GM21367 (cell line): ENCODE data around the gene GUCA2A.

Experiments used
- ATAC-seq: cut with Tn5 transposase; IDR thresholded peaks from one replicate; pipeline ENCODE4 v1.9.1; 2021; ENCODE audit not compliant: unreplicated experiment

GUCA2A gene

GRCh38 chr1:42155362-42155761 is 9.2 kb downstream of the GUCA2A start:
- no peak for ATAC-seq

GRCh38 chr1:42154685-42155084 is 9.9 kb downstream of the GUCA2A start:
- ATAC-seq, result no peak

- ATAC-seq, result no peak
These were observed 10.9 kb downstream of the GUCA2A start for GRCh38 chr1:42153624-42154023.

- ATAC-seq, result no peak
These were observed 11.5 kb downstream of the GUCA2A start, which contains the start of gene GUCA2B for GRCh38 chr1:42152907-42153600. Gene GUCA2B (plus strand): TSS chr1:42153410. CDS start chr1:42153451, 41 bp downstream.

GRCh38 chr1:42152119-42152518 is 12.4 kb downstream of the GUCA2A start:
- no peak for ATAC-seq

GRCh38 chr1:42150651-42151050 is 13.9 kb downstream of the GUCA2A start:
- no peak for ATAC-seq

GRCh38 chr1:42148166-42148565 is 16.4 kb downstream of the GUCA2A start:
- no peak for ATAC-seq

DNA sequence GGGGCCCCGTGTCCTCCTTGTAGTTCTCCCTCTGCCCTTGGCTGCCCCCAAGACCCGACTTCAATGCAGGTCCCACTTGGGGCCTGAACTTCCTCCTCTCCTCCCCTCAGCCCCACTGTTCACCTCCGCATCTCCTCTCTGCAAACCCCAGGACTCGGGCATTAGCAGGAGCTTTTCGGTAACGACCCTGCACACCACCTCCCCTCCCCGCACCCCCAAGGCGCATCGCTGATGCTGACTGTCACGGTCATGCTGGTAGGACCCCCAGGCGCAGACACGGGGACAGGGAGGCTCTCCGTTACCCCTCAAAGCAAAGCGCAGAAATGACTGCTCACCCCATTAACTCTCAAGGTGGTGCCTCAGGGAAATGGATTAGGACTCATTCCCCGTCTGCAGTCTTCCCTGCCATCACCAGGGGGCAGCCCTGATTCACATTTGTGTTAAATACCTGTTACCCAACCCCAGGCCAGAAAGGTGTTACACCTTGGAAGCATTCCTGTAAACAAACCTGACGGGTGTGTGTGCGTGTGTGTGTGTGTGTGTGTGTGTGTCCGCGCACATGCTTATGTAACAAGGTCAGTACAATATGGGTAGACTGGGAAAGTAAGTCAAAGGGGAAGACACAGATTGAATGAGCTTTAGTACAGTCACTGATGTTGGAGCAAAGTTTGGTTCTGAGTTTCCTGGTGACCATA is 17.8 kb downstream of the GUCA2A start:
- no peak for ATAC-seq

DNA sequence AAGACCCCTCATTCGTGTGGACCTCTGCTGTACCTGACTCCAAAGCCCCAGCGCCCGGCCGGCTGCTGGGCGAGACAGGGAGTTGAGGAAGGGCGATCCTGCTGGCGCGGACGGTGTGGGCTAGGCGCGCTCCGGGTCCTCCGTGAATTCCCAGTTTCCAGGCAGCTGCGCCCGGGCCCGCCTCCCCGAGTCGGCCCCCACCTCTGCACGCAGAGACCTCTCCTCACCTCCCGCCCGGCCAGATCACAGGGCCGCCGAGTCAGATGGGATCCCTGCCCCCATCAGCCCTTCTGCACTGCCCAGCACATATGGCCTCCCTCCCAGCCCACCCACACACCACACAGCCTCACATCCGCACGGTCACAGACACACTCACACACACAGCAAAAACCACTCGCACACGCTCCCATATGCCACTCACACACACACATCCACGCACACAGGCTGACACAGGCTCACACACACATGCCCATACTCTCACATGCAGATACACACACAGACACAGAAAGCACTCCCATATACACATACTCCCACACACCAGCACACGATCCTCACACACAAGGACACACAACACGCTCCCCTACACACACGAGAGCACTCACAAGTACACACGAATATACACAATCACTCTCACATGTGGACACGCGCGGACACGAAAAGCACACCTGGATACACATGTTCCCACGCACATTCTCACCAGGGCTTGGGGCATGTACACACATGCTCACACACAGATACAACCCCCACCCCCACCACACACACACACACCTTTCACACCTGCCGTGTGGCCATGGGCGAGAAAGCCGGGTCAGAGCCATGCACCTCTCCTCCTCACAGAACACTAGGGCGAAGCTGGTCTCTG is 18.6 kb downstream of the GUCA2A start:
- ATAC-seq, result no peak

GRCh38 chr1:42145389-42145716 is 19.2 kb downstream of the GUCA2A start:
- ATAC-seq, result no peak

DNA sequence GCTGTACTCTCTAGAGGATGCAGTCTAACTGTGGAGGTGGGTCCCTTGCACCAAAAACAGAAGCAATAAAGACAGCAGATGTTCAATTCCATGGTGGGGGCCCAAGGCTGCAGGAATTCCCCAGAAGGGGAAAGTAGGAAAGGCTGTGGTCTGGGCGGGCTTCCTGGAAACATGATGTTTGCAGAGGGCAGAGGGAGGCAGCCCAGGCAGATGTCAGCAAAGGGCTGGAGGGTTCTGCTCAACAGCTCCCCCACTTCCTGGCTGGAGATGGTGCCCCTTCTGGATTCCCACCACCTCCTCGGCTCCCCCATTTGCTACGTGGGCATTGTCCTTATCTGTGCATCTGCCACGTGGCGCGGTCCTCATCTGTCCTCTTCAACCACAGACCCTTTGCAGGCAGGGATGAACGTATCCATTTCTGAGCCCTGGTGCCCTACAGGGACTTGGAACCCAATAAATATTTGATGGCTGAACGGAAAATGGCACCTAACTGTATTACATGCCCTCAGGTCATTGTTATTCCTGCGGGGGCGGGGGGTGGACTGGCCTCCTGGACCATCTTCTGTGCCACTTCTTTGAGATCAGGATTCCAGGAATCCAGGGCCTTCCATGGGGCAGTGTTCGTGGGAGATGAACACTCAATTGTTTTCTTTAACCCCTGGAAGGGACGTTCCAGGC is 19.7 kb downstream of the GUCA2A start:
- no peak for ATAC-seq

DNA sequence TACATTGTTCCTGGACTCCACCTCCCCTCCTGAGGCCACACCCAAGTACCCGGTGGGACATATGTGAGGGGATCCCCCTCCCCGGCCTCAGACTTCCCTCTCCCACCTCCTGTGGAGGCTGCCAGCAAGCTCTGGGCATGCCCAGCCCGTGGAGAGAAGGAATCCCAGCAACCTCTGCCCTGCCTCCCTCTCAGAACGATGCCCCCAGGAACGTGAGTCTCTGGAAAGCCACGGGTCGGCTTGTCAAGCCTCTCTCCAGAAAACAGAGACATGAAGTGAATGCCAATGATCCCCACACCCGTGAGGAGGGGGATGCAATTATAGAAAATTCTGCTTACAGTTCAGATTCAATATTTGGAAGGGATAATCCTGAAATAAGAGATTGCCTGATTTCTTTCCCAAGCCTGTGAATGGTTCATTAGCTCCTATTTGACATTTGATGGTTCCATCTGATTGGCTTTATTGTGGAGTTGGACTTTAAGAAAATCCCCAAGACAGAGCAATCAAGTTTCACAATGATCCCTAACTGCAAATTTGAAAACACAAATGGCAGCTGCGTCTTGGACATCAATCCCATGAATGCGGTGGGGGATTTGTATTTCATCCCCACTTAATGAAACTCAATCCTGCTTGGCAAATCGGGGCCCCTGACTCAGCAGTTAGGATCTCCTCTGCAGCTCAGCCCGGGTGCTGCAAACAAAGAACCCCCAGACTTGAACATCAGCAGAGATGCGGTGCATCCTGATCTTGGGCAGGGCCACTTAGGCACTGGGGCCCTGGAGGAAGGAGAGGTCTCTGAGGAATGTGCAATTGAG is 20.4 kb downstream of the GUCA2A start:
- ATAC-seq, result no peak

DNA sequence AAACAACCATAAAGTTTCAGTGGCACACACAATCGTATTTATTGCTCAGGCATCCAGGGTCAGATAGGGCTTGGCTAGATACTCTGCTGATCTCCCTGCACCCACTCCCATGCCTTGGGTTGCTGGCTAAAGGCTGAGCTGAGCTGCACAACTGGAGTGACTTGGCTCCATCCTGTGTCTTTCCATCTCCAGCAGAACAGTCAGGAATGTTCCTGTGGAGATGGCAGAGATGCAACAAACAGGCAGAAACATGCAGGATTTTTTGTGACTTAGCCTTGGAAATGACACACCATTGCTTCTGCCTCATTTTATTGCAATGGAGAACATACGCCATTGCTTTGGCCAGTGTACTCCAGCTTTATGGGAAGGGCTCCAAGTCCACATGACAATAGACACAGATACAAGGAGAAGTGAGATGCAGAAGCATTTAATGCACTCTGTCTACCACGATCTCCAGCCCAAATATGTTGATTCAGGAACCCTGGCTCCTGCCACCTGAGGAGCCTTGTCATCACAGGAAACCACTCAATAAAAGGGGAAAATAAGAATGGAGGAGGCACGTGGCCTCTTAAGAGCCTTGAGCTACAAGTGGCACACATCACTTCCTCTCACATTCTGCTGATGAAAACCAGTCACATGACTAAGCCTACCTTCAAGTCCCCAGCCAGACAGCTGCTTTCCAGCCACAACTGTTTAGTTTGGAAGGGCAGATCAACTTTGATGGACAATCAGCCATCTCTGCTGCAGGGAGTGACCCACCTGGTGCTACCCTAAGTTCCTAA is 21.5 kb downstream of the GUCA2A start:
- ATAC-seq, result no peak

DNA sequence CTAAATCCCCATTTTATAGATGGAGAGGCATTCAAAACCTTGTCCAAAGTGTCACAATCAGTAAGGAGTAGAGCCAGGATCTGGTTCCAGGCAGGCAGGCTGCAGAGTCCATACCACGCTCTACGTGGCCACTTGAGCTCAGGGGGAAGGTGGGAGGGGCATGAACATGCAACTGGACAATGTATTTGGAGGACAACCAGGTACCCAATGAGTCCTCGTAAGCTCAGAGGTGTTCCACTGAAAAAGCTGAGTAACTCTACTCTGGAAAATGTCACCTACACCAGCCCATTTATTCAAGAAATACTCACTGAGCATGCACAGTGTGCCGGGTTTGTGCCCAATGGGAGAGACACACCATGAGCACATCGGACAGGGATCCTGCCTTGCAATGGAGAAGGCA is 22.6 kb downstream of the GUCA2A start:
- ATAC-seq, result no peak

GRCh38 chr1:42140191-42140590 is 24.4 kb downstream of the GUCA2A start:
- ATAC-seq, result no peak

DNA sequence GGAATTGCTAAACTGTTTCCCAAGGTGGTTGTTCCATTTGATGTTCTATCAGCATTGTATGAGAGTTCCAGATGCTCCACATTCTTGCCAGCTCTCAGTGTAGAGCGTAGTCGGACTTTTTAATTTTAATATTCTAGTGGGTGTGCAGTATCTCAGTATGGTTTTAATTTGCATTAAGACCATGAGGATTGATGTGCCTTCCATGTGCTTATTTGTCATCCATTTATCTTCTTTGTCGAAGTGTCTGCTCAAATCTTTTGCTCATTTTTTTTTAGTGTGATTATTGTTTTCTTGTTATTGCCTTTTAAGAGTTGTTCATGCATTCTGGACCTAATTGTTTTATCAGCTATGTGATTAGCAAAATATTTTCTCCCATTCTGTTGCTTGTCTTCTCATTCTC is 25.1 kb downstream of the GUCA2A start:
- ATAC-seq, result no peak

DNA sequence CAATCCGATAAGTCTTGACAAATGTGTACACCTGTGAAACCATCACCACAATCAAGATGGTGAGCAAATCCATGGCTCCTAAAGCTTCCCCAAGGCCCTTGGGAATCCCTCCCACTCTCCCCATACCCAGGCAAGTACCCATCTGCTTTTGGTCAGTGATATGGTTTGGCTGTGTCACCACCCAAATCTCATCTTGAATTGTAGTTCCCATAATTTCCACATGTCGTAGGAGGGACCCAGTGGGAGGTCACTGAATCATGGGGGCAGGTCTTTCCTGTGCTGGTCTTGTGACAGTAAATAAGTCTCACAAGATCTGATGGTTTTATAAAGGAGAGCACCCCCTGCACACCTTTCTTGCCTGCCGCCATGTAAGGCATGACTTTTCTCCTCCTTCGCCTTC is 26.0 kb downstream of the GUCA2A start:
- no peak for ATAC-seq

- no peak for ATAC-seq
These were observed 26.8 kb downstream of the GUCA2A start for GRCh38 chr1:42137766-42138165.

- no peak for ATAC-seq
These were observed 28.1 kb downstream of the GUCA2A start for GRCh38 chr1:42136466-42136865.

- no peak for ATAC-seq
These were observed 29.1 kb downstream of the GUCA2A start for GRCh38 chr1:42135426-42135825.
